Measurements from ENCODE around the gene CCDC6. TPM values are rescaled to one million over a fixed set of nuclear protein-coding genes. Genes with fewer than 3 reads are reported as not detected.
"Not testable (repeated sequence)": the region's sequence is repeated elsewhere in the genome, so short reads cannot be mapped to it uniquely, and the experiment has no call there.

Gene CCDC6
- total and polyA plus RNA-seq, 2 experiments from 2014 or later, result 19.4 to 23.2 TPM

- in situ Hi-C loops (cut with MboI), result no loop called here
- WGBS, 2 experiments (ENCODE audit: low coverage in 1 of 2, low lambda C conversion rate in 2 of 2, missing lambda C conversion rate in 2 of 2), result 0 to 4% methylated on average over 1 of the region's 1 CpG
Measured at GRCh38 chr10:59937720-59938119, 31.4 kb upstream of the CCDC6 start.

GRCh38 chr10:59934701-59935100 is 28.3 kb upstream of the CCDC6 start:
- DNase-seq, result no peak
- Histone ChIP-seq H3K27me3 (replicated peaks; ENCODE audit: insufficient read depth) (no peaks in the 10 kb centered on the region), H3K9ac (no peak overlapping the region), H3K36me3 (ENCODE audit: low read depth) (no peaks in the 10 kb centered on the region), H3K9me2 (ENCODE audit: insufficient read depth) (no peaks in the 10 kb centered on the region), H3F3A (ENCODE audit: insufficient read depth) (no peaks in the 10 kb centered on the region), H3K4me1 (ENCODE audit: insufficient read depth) (no peaks in the 10 kb centered on the region), H2AFZ (no peak overlapping the region), H4K20me1 (ENCODE audit: insufficient read depth) (no peaks in the 10 kb centered on the region), H3K79me2 (ENCODE audit: insufficient read depth) (no peaks in the 10 kb centered on the region), H3K4me2 (ENCODE audit: unreplicated experiment) (no peak overlapping the region), H3K9me3 (ENCODE audit: low read depth) (no peaks in the 10 kb centered on the region), H3K4me3 (no peak overlapping the region), H3K27ac (no peak overlapping the region)
- 21 to 35% methylated on average over 2 of the region's 2 CpGs for WGBS, 2 experiments (ENCODE audit: low coverage in 1 of 2, low lambda C conversion rate in 2 of 2, missing lambda C conversion rate in 2 of 2)
- in situ Hi-C loops (cut with MboI), result no loop called here
- TF ChIP-seq EZH2 (IDR thresholded peaks at IDR 0.05; ENCODE audit: insufficient read depth, poor library complexity, severe bottlenecking) (no peak), EZH2phosphoT487 (IDR thresholded peaks at IDR 0.05; ENCODE audit: insufficient read depth, low read depth) (no peak)

More at GRCh38 chr10:59937720-59938119, 31.4 kb upstream of the CCDC6 start:
- H3K9me3 ChIP-seq (ENCODE audit: low read depth), result no peaks in the 10 kb centered on the region
- H3K9me2 ChIP-seq (ENCODE audit: insufficient read depth), result no peaks in the 10 kb centered on the region
- H3K4me1 ChIP-seq (ENCODE audit: insufficient read depth), result no peaks in the 10 kb centered on the region
- TF ChIP-seq EZH2 (IDR thresholded peaks at IDR 0.05; ENCODE audit: insufficient read depth, poor library complexity, severe bottlenecking) (no peak), EZH2phosphoT487 (IDR thresholded peaks at IDR 0.05; ENCODE audit: insufficient read depth, low read depth) (no peak)
- H4K20me1 ChIP-seq (ENCODE audit: insufficient read depth), result no peaks in the 10 kb centered on the region
- no peak overlapping the region for H3K27ac ChIP-seq
- H3K36me3 ChIP-seq (ENCODE audit: low read depth), result no peaks in the 10 kb centered on the region
- H3K4me3 ChIP-seq, result no peak overlapping the region
- no peak for DNase-seq
- H3F3A ChIP-seq (ENCODE audit: insufficient read depth), result no peaks in the 10 kb centered on the region
- H3K27me3 ChIP-seq (replicated peaks; ENCODE audit: insufficient read depth), result no peaks in the 10 kb centered on the region
- H3K79me2 ChIP-seq (ENCODE audit: insufficient read depth), result no peaks in the 10 kb centered on the region
- H2AFZ ChIP-seq, result no peak overlapping the region
- no peak overlapping the region for H3K9ac ChIP-seq
- H3K4me2 ChIP-seq (ENCODE audit: unreplicated experiment), result no peak overlapping the region

- WGBS, 2 experiments (ENCODE audit: low coverage in 1 of 2, low lambda C conversion rate in 2 of 2, missing lambda C conversion rate in 2 of 2), result 52 to 55% methylated on average over 5 of the region's 5 CpGs
- H3K27me3 ChIP-seq (replicated peaks; ENCODE audit: insufficient read depth); H4K20me1 ChIP-seq (ENCODE audit: insufficient read depth); H3F3A ChIP-seq (ENCODE audit: insufficient read depth); H3K27ac ChIP-seq; H3K9ac ChIP-seq; H3K4me1 ChIP-seq (ENCODE audit: insufficient read depth); H3K9me3 ChIP-seq (ENCODE audit: low read depth); in situ Hi-C loops (cut with MboI); H3K4me3 ChIP-seq; DNase-seq; H3K4me2 ChIP-seq (ENCODE audit: unreplicated experiment); H2AFZ ChIP-seq; H3K9me2 ChIP-seq (ENCODE audit: insufficient read depth); H3K36me3 ChIP-seq (ENCODE audit: low read depth); H3K79me2 ChIP-seq (ENCODE audit: insufficient read depth): not testable (repeated sequence)
Measured at GRCh38 chr10:59930788-59931521, 24.6 kb upstream of the CCDC6 start.

GRCh38 chr10:59926086-59926485 is 19.7 kb upstream of the CCDC6 start:
- H3K4me1 ChIP-seq (ENCODE audit: insufficient read depth), result no peaks in the 10 kb centered on the region
- WGBS, 2 experiments (ENCODE audit: low coverage in 1 of 2, low lambda C conversion rate in 2 of 2, missing lambda C conversion rate in 2 of 2), result 38 to 44% methylated on average over 2 of the region's 2 CpGs
- no peak for DNase-seq

More at GRCh38 chr10:59926086-59926485, 19.7 kb upstream of the CCDC6 start:
- TF ChIP-seq EZH2phosphoT487 (IDR thresholded peaks at IDR 0.05; ENCODE audit: insufficient read depth, low read depth) (no peak), EZH2 (IDR thresholded peaks at IDR 0.05; ENCODE audit: insufficient read depth, poor library complexity, severe bottlenecking) (no peak)
- Histone ChIP-seq H3K9me2 (ENCODE audit: insufficient read depth) (no peaks in the 10 kb centered on the region), H3K27ac (no peak overlapping the region), H3F3A (ENCODE audit: insufficient read depth) (no peaks in the 10 kb centered on the region), H3K36me3 (ENCODE audit: low read depth) (no peaks in the 10 kb centered on the region), H3K4me2 (ENCODE audit: unreplicated experiment) (no peak overlapping the region), H4K20me1 (ENCODE audit: insufficient read depth) (no peaks in the 10 kb centered on the region), H3K27me3 (replicated peaks; ENCODE audit: insufficient read depth) (no peaks in the 10 kb centered on the region), H3K4me3 (no peak overlapping the region), H3K9ac (no peak overlapping the region), H2AFZ (no peak overlapping the region), H3K9me3 (ENCODE audit: low read depth) (no peaks in the 10 kb centered on the region), H3K79me2 (ENCODE audit: insufficient read depth) (no peaks in the 10 kb centered on the region)
- in situ Hi-C loops (cut with MboI), result no loop called here

Data from GM23248 (cell line).